Neural cell (in vitro differentiated cells): ENCODE data around the gene PRDM11. TPM values are rescaled to one million over a fixed set of nuclear protein-coding genes. Genes with fewer than 3 reads are reported as not detected.

ENCODE experiments used
- H2AFZ ChIP-seq: fragments of 200-600, 300-800 bp; sonication (generic), shearing (Covaris generic); 2 replicates; pipeline ENCODE4 v1.6.0; 2014; ENCODE audit warnings: low read depth, mild to moderate bottlenecking, antibody characterized with exemption, low read length, moderate library complexity
- H3F3A ChIP-seq: fragments of 200-600 bp; shearing (Covaris generic); 2 replicates; pipeline ENCODE4 v1.6.1; 2016; ENCODE audit warnings: mild to moderate bottlenecking, moderate library complexity, mixed read lengths, antibody characterized with exemption, low read length; ENCODE audit not compliant: insufficient read depth, poor library complexity, severe bottlenecking
- H3K27ac ChIP-seq: fragments of 200-600, 300-800 bp; sonication (generic), shearing (Covaris generic); 2 replicates; pipeline ENCODE4 v1.5.1; 2014; ENCODE audit warnings: mild to moderate bottlenecking, low read length, moderate library complexity
- H3K27me3 ChIP-seq: fragments of 300-800, 200-600 bp; sonication (generic), shearing (Covaris generic); 2 replicates; pipeline ENCODE4 v1.6.0; 2014; ENCODE audit warnings: mild to moderate bottlenecking, low read depth, low read length, moderate library complexity; ENCODE audit not compliant: insufficient read depth
- H3K36me3 ChIP-seq: fragments of 300-800, 200-600 bp; sonication (generic), shearing (Covaris generic); 2 replicates; pipeline ENCODE4 v1.5.1; 2014; ENCODE audit warnings: mild to moderate bottlenecking, antibody characterized with exemption, low read length, moderate library complexity; ENCODE audit not compliant: insufficient read depth
- H3K4me2 ChIP-seq: fragments of 300-800, 200-600 bp; sonication (generic), shearing (Covaris generic); 2 replicates; pipeline ENCODE4 v1.6.0; 2014; ENCODE audit warnings: mild to moderate bottlenecking, low read length
- H3K4me3 ChIP-seq: fragments of 300-800, 200-600 bp; sonication (generic), shearing (Covaris generic); 2 replicates; pipeline ENCODE4 v1.5.1; 2014; ENCODE audit warnings: mild to moderate bottlenecking, low read length, moderate library complexity
- H3K79me2 ChIP-seq: fragments of 200-600 bp; shearing (Covaris generic); replicated peaks from 2 replicates; pipeline ENCODE4 v1.6.0; 2014; ENCODE audit warnings: mild to moderate bottlenecking, low read length, moderate library complexity; ENCODE audit not compliant: insufficient read depth
- H3K9ac ChIP-seq: fragments of 300-800, 200-600 bp; sonication (generic), shearing (Covaris generic); 2 replicates; pipeline ENCODE4 v1.6.1; 2016; ENCODE audit warnings: mild to moderate bottlenecking, low read length, mixed read lengths
- H3K9me2 ChIP-seq: fragments of 200-600 bp; shearing (Covaris generic); 2 replicates; pipeline ENCODE4 v1.6.1; 2016; ENCODE audit warnings: mild to moderate bottlenecking, low read length, mixed read lengths; ENCODE audit not compliant: insufficient read depth
- H3K9me3 ChIP-seq: fragments of 200-600, 300-800 bp; sonication (generic), shearing (Covaris generic); 2 replicates; pipeline ENCODE4 v1.6.1; 2016; ENCODE audit warnings: mild to moderate bottlenecking, mixed run types, low read length, moderate library complexity, mixed read lengths
- H4K20me1 ChIP-seq: fragments of 200-600 bp; shearing (Covaris generic); 2 replicates; pipeline ENCODE4 v1.6.1; 2016; ENCODE audit warnings: mild to moderate bottlenecking, mixed run types; ENCODE audit not compliant: insufficient read depth
- EP300 ChIP-seq: fragments of 450-650 bp; conservative IDR thresholded peaks from 2 replicates; pipeline ENCODE4 v1.6.1; 2014; ENCODE audit warnings: antibody characterized with exemption, mild to moderate bottlenecking, moderate library complexity; ENCODE audit not compliant: poor library complexity, severe bottlenecking
- EZH2 ChIP-seq: fragments of 200-600, 300-800 bp; shearing (Covaris generic), sonication (generic); IDR thresholded peaks from 2 replicates; pipeline ENCODE4 v1.6.1; 2014; ENCODE audit warnings: antibody characterized with exemption, low read length, borderline replicate concordance, mild to moderate bottlenecking; ENCODE audit not compliant: insufficient read depth, poor library complexity, severe bottlenecking
- MXI1 ChIP-seq: fragments of 450-650 bp; conservative IDR thresholded peaks from 2 replicates; pipeline ENCODE4 v1.6.1; 2014; ENCODE audit warnings: antibody characterized with exemption, mild to moderate bottlenecking; ENCODE audit not compliant: poor library complexity, severe bottlenecking
- POLR2AphosphoS5 ChIP-seq: IDR thresholded peaks from 2 replicates; pipeline ENCODE4 v1.6.1; 2012
- SMC3 ChIP-seq: fragments of 450-650 bp; conservative IDR thresholded peaks from 2 replicates; pipeline ENCODE4 v1.6.1; 2014; ENCODE audit warnings: antibody characterized with exemption, mild to moderate bottlenecking, moderate library complexity; ENCODE audit not compliant: poor library complexity
- TAF1 ChIP-seq: IDR thresholded peaks from 2 replicates; pipeline ENCODE4 v1.6.1; 2012; ENCODE audit warnings: low read depth
- polyA plus RNA-seq: library from polyadenylated mRNA; depleted of rRNA; stranded (reverse); fragments of >200 nt; gene quantifications from 2 replicates; pipeline ENCODE4 v1.2.3, GENCODE V29; 2014
- TF ChIP-seq, protein P1 (sequence below): IDR thresholded peaks from 2 replicates; pipeline ENCODE4 v1.6.1; 2012; ENCODE audit warnings: borderline replicate concordance
- TF ChIP-seq, protein P2 (sequence below): fragments of 450-650 bp; IDR thresholded peaks from 2 replicates; pipeline ENCODE4 v1.5.1; 2014; ENCODE audit warnings: antibody characterized with exemption, mild to moderate bottlenecking, moderate library complexity; ENCODE audit not compliant: poor library complexity, severe bottlenecking

Gene PRDM11
- polyA plus RNA-seq, 1 donor from 2014 or later, result 2.0 TPM

DNA sequence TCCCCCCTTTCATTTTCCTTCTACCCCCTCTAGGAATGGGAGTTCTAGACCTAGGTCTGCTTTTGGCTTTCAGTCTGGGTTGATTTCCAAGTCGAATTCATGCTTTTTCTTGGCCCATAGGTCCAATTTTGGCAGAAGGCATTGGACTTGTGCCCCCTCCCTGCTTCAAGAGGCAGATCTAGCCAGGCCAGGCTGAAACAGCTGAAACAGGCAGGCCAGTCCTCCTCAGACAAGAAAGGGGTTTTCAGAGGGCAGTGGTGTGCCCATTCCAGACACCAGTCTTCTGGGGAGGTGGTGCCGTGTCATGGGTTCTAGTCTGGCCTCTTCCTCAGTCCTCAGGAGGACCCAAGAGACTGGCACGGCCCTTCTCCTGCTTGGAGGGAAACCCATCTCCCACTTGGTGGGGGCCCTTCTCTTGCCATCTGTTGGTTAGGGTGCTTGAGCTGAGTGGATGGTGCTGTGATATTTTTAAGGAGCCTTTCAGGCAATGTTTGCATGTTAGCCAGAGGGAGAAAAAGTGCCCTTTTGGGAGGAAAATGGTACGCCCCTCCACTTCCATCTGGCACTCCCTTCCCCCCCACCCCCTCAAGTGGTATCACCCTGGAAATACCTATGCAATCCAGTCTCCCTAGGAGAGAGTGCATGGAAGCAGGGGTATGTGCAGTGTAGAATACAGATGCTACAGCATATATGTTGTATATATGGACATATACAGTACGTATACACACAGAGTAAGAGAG is 86.1 kb downstream of the PRDM11 start:
- H3K27me3 ChIP-seq, result no peaks in the 10 kb centered on the region
- no peaks in the 10 kb centered on the region for H3K9me3 ChIP-seq
- no peak overlapping the region for H3K9ac ChIP-seq
- no peak overlapping the region for H3K27ac ChIP-seq
- peaks cover 1% of the 10 kb centered on the region for H3K36me3 ChIP-seq
- H3F3A ChIP-seq, result no peaks in the 10 kb centered on the region
- no peak overlapping the region for H3K4me2 ChIP-seq
- no peak overlapping the region for H2AFZ ChIP-seq
- H3K9me2 ChIP-seq, result no peaks in the 10 kb centered on the region
- H3K4me3 ChIP-seq, result no peak overlapping the region
- TF ChIP-seq, protein P1, sequence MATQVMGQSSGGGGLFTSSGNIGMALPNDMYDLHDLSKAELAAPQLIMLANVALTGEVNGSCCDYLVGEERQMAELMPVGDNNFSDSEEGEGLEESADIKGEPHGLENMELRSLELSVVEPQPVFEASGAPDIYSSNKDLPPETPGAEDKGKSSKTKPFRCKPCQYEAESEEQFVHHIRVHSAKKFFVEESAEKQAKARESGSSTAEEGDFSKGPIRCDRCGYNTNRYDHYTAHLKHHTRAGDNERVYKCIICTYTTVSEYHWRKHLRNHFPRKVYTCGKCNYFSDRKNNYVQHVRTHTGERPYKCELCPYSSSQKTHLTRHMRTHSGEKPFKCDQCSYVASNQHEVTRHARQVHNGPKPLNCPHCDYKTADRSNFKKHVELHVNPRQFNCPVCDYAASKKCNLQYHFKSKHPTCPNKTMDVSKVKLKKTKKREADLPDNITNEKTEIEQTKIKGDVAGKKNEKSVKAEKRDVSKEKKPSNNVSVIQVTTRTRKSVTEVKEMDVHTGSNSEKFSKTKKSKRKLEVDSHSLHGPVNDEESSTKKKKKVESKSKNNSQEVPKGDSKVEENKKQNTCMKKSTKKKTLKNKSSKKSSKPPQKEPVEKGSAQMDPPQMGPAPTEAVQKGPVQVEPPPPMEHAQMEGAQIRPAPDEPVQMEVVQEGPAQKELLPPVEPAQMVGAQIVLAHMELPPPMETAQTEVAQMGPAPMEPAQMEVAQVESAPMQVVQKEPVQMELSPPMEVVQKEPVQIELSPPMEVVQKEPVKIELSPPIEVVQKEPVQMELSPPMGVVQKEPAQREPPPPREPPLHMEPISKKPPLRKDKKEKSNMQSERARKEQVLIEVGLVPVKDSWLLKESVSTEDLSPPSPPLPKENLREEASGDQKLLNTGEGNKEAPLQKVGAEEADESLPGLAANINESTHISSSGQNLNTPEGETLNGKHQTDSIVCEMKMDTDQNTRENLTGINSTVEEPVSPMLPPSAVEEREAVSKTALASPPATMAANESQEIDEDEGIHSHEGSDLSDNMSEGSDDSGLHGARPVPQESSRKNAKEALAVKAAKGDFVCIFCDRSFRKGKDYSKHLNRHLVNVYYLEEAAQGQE, result no peak
- no peaks in the 10 kb centered on the region for H3K79me2 ChIP-seq
- no peaks in the 10 kb centered on the region for H4K20me1 ChIP-seq

DNA sequence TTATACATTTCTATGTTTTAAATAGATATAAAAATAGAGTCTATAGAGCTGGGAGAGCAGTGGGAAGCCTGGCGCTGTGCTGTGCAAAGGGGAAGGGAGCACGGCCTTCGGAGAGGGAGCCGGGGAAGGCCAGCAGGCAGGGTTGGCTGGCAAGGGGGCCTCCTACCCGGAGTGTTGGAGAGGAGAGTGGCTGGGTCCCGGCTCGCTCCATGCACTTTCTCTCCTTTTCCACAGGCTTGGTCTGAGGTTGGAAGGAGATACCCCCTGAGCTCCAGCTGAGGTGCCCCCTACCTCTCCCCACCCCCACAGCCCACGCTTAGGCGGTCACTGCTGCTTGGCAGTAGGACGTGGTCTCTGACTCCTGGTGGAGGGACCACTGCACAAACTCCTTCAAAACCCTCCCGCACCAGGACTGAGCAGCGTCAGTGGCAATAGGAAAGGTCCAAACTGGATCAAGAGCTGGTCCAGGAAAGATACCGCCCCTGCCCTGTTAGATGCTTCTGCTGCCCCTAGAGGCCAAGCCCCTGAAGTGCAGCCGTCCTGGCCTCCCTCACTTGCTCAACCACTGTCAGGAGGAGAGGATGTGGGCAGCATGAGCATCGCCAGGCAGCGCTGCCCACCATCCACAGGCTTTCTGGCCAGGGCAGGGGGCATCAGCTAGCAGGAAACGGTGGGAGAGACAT is 86.8 kb downstream of the PRDM11 start:
- Histone ChIP-seq H3K4me3 (no peak overlapping the region), H3K79me2 (no peaks in the 10 kb centered on the region), H3K9ac (no peak overlapping the region), H3K9me2 (no peaks in the 10 kb centered on the region), H3K27ac (no peak overlapping the region), H3K9me3 (no peaks in the 10 kb centered on the region), H3K27me3 (no peaks in the 10 kb centered on the region), H3K4me2 (no peak overlapping the region), H3K36me3 (no peaks in the 10 kb centered on the region), H2AFZ (no peak overlapping the region), H3F3A (no peaks in the 10 kb centered on the region), H4K20me1 (no peaks in the 10 kb centered on the region)
- peak; percentile 15 for TF ChIP-seq SMC3
- TF ChIP-seq, protein P2, sequence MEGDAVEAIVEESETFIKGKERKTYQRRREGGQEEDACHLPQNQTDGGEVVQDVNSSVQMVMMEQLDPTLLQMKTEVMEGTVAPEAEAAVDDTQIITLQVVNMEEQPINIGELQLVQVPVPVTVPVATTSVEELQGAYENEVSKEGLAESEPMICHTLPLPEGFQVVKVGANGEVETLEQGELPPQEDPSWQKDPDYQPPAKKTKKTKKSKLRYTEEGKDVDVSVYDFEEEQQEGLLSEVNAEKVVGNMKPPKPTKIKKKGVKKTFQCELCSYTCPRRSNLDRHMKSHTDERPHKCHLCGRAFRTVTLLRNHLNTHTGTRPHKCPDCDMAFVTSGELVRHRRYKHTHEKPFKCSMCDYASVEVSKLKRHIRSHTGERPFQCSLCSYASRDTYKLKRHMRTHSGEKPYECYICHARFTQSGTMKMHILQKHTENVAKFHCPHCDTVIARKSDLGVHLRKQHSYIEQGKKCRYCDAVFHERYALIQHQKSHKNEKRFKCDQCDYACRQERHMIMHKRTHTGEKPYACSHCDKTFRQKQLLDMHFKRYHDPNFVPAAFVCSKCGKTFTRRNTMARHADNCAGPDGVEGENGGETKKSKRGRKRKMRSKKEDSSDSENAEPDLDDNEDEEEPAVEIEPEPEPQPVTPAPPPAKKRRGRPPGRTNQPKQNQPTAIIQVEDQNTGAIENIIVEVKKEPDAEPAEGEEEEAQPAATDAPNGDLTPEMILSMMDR, result peak; percentile 57
- no peak for TF ChIP-seq POLR2AphosphoS5
- TF ChIP-seq, protein P1, result no peak
- no peak for TF ChIP-seq EP300
- TF ChIP-seq MXI1, result no peak
- no peak for TF ChIP-seq TAF1
- no peak for TF ChIP-seq EZH2
